Measurements from ENCODE around the gene PHLDA3. TPM values are rescaled to one million over a fixed set of nuclear protein-coding genes. Genes with fewer than 3 reads are reported as not detected.

Gene PHLDA3
- total RNA-seq, 1 donor from 2014 or later, result 50.6 TPM

DNA sequence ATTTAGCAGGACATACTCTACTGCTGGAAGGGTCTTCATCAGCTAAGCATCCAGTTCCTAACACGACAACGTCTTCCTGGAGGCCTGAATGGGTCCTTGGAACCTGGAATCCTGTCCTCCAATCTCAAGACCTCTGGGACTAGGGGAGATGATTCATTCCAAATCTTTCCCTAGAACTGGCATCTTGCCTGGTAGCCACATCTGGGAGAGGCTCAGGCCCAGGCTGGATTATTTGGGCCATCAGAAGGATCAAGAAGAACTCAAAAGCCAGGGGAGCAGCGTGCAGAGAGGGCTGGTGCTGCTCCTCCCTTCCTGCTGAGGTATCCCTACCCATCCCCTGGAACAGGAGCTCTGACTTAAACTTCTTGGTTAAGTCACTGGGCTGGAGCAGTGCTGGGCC is 2.8 kb upstream of the PHLDA3 start:
- TF ChIP-seq, protein P1, sequence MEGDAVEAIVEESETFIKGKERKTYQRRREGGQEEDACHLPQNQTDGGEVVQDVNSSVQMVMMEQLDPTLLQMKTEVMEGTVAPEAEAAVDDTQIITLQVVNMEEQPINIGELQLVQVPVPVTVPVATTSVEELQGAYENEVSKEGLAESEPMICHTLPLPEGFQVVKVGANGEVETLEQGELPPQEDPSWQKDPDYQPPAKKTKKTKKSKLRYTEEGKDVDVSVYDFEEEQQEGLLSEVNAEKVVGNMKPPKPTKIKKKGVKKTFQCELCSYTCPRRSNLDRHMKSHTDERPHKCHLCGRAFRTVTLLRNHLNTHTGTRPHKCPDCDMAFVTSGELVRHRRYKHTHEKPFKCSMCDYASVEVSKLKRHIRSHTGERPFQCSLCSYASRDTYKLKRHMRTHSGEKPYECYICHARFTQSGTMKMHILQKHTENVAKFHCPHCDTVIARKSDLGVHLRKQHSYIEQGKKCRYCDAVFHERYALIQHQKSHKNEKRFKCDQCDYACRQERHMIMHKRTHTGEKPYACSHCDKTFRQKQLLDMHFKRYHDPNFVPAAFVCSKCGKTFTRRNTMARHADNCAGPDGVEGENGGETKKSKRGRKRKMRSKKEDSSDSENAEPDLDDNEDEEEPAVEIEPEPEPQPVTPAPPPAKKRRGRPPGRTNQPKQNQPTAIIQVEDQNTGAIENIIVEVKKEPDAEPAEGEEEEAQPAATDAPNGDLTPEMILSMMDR (IDR thresholded peaks at IDR 0.05), result no peak
- DNase-seq (ENCODE audit: extremely low spot score, unreplicated experiment), result no peak

DNA sequence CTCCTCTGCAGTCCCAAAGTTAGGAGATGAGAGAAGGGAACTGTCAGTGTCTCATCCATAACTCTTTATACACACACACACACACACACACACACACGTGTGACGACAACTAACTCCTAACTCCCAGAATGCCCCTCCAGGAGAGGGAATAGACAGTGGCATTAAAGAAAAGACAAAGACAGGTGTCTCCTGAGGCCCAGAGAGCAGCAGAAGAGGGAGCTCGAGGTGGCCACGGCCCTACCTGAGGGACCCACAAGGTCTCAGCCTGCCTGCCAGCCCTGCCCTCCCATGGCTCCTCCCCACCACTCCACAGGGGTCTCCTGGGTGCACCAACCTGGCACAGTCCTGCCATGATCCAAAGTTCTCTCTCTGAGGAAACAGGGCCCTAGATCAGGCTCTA is 1.6 kb upstream of the PHLDA3 start:
- Mint-ChIP-seq H3K9me3 (ENCODE audit: unreplicated experiment) (no peaks in the 10 kb centered on the region), H3K4me1 (ENCODE audit: unreplicated experiment) (peaks cover 35% of the 10 kb centered on the region), H3K4me3 (ENCODE audit: unreplicated experiment) (no peak overlapping the region), H3K36me3 (ENCODE audit: unreplicated experiment) (peaks cover 2% of the 10 kb centered on the region), H3K27me3 (ENCODE audit: unreplicated experiment) (no peaks in the 10 kb centered on the region), H3K27ac (ENCODE audit: unreplicated experiment) (peak overlapping the region; percentile 41)
- no peak for DNase-seq (ENCODE audit: extremely low spot score, unreplicated experiment)
- TF ChIP-seq, protein P1 (IDR thresholded peaks at IDR 0.05), result no peak

More for the DNA sequence above, 2.8 kb upstream of the PHLDA3 start:
- Mint-ChIP-seq H3K4me1 (ENCODE audit: unreplicated experiment) (peaks cover 25% of the 10 kb centered on the region), H3K9me3 (ENCODE audit: unreplicated experiment) (no peaks in the 10 kb centered on the region), H3K27ac (ENCODE audit: unreplicated experiment) (no peak overlapping the region), H3K36me3 (ENCODE audit: unreplicated experiment) (no peaks in the 10 kb centered on the region), H3K27me3 (ENCODE audit: unreplicated experiment) (no peaks in the 10 kb centered on the region), H3K4me3 (ENCODE audit: unreplicated experiment) (no peak overlapping the region)

DNA sequence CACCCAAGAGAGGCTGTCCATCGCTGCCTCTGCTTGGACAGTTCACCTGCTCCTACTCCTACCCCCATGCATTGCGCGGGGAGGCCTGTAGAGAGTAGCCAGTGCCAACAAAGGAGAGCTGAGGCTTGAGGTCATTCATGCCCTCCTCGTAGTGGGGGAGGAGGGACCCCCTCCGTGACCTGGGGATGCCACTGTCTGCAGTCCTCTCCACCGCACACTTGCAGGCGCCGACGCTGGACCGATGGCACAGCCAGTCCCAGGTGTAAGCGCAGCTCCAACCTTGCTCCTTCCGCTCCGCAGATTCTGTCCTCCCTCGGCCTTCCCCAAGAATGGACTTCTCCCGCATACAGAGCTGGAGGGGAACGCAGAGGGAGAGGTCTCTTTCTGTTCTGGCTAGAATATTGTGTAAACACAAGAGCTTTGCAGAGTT is 672 bp upstream of the PHLDA3 start:
- Mint-ChIP-seq H3K4me3 (ENCODE audit: unreplicated experiment) (peak overlapping the region; percentile 96), H3K36me3 (ENCODE audit: unreplicated experiment) (peaks cover 8% of the 10 kb centered on the region), H3K27ac (ENCODE audit: unreplicated experiment) (peak overlapping the region; percentile 41), H3K4me1 (ENCODE audit: unreplicated experiment) (peaks cover 38% of the 10 kb centered on the region), H3K9me3 (ENCODE audit: unreplicated experiment) (no peaks in the 10 kb centered on the region), H3K27me3 (ENCODE audit: unreplicated experiment) (no peaks in the 10 kb centered on the region)
- no peak for DNase-seq (ENCODE audit: extremely low spot score, unreplicated experiment)
- TF ChIP-seq, protein P1 (IDR thresholded peaks at IDR 0.05), result no peak

DNA sequence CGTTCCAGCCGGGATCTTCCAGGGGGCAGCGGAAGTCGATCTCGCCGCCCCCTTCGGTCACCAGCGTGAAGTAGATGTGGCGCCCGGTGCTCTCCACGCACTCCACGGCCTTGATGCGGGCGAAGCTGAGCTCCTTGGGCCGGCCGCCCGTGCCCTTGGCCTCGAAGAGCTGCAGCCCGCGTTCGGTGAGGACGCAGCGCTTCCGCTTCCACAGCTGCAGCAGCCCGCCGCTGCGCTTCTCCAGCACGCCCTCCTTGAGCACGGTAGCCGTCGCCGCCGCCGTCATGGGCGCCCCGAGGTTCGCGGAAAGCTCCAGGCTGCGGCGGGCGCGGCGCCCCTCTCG is 516 bp downstream of the PHLDA3 start:
- H3K4me3 Mint-ChIP-seq (ENCODE audit: unreplicated experiment), result peak overlapping the region; percentile 96
- H3K36me3 Mint-ChIP-seq (ENCODE audit: unreplicated experiment), result peaks cover 15% of the 10 kb centered on the region
- peak overlapping the region; percentile 85 for H3K27ac Mint-ChIP-seq (ENCODE audit: unreplicated experiment)
- no peak for DNase-seq (ENCODE audit: extremely low spot score, unreplicated experiment)
- TF ChIP-seq, protein P1 (IDR thresholded peaks at IDR 0.05), result no peak
- H3K4me1 Mint-ChIP-seq (ENCODE audit: unreplicated experiment), result peaks cover 41% of the 10 kb centered on the region
- H3K9me3 Mint-ChIP-seq (ENCODE audit: unreplicated experiment), result no peaks in the 10 kb centered on the region
- H3K27me3 Mint-ChIP-seq (ENCODE audit: unreplicated experiment), result no peaks in the 10 kb centered on the region

DNA sequence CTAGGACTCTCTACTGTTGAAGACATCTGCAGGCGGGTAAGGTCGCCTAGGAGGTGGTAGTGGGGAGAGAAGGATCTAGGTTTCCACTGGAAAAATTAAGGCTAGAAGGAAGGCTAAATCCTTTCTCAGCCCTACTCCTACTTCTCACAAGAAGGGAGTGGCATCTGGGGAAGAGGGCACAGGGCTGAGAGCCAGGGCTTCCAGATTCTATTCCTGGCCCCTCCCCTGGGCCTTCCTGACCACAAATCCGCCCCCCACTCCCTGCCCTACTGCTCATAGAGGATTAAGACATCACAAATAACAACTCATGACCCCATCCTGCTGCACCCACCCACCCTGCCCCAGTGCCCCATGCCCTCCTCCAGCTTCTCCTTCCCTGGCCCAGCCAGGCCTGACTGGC is 2.5 kb downstream of the PHLDA3 start:
- no peak overlapping the region for H3K27ac Mint-ChIP-seq (ENCODE audit: unreplicated experiment)
- TF ChIP-seq, protein P1 (IDR thresholded peaks at IDR 0.05), result no peak
- no peak for DNase-seq (ENCODE audit: extremely low spot score, unreplicated experiment)
- H3K4me3 Mint-ChIP-seq (ENCODE audit: unreplicated experiment), result peak overlapping the region; percentile 96
- H3K27me3 Mint-ChIP-seq (ENCODE audit: unreplicated experiment), result no peaks in the 10 kb centered on the region
- no peaks in the 10 kb centered on the region for H3K9me3 Mint-ChIP-seq (ENCODE audit: unreplicated experiment)
- peaks cover 16% of the 10 kb centered on the region for H3K36me3 Mint-ChIP-seq (ENCODE audit: unreplicated experiment)
- peaks cover 55% of the 10 kb centered on the region for H3K4me1 Mint-ChIP-seq (ENCODE audit: unreplicated experiment)
